Endothelial cell of umbilical vein (primary cell): Measurements from ENCODE around the gene LILRB5. TPM values are rescaled to one million over a fixed set of nuclear protein-coding genes. Genes with fewer than 3 reads are reported as not detected.
"Not testable (repeated sequence)": the region's sequence is repeated elsewhere in the genome, so short reads cannot be mapped to it uniquely, and the experiment has no call there.

Experiments
- BruUV-seq: library from RNA; stranded (reverse); fragments of 400-500 nt; replicated peaks from 2 replicates; lab custom pipeline; 2021; lab: Mats Ljungman, UMichigan
- CTCF ChIA-PET: fragments of 300-600, 350-600 bp; sonication (Branson Sonifier 250); formaldehyde crosslinking; loops from one replicate; lab custom pipeline; 2021; ENCODE audit warnings: antibody characterized with exemption, inconsistent platforms; lab: Charles Lee
- POLR2A ChIA-PET: fragments of 300-600, 350-600 bp; sonication (Branson Sonifier 250); formaldehyde crosslinking; loops from one replicate; lab custom pipeline; 2021; ENCODE audit warnings: antibody characterized with exemption, inconsistent platforms; lab: Charles Lee
- DNase-seq: peaks from one replicate; pipeline ENCODE4 v3.0.0-alpha.2; 2011; ENCODE audit warnings: low read depth, low spot score
- FAIRE-seq: peaks from 2 replicates; lab custom pipeline; 2011; peaks lifted over from hg19 to GRCh38; lab: Jason Lieb, UNC
- H2AFZ ChIP-seq: 2 replicates; pipeline ENCODE4 v1.6.0; 2012; ENCODE audit warnings: low read depth, low read length, control low read depth, inconsistent platforms
- H3K27ac ChIP-seq: 2 replicates; pipeline ENCODE4 v1.5.1; 2011; ENCODE audit warnings: low read depth, mild to moderate bottlenecking, control low read depth, low read length, moderate library complexity; ENCODE audit not compliant: insufficient read depth
- H3K27me3 ChIP-seq, 2 experiments: 2 replicates each; pipeline versions ENCODE4 v1.6.0 to v1.6.1; 2011; ENCODE audit warnings: low read length in 2 of 2, mixed read lengths in 1 of 2; ENCODE audit not compliant: control insufficient read depth in 2 of 2, insufficient read depth in 2 of 2
- H3K36me3 ChIP-seq, 2 experiments: 2 replicates in 1 of 2; 3 replicates in 1 of 2; pipeline ENCODE4 v1.5.1; 2011; ENCODE audit warnings: low read length in 2 of 2, mild to moderate bottlenecking in 1 of 2, moderate library complexity in 1 of 2; ENCODE audit not compliant: control insufficient read depth in 2 of 2, insufficient read depth in 2 of 2; ENCODE audit errors: extremely low read depth in 1 of 2
- H3K4me1 ChIP-seq: 3 replicates; pipeline ENCODE4 v1.5.1; 2011; ENCODE audit warnings: mild to moderate bottlenecking, low read length; ENCODE audit not compliant: control insufficient read depth, insufficient read depth; ENCODE audit errors: extremely low read depth
- H3K4me2 ChIP-seq: 2 replicates; pipeline ENCODE4 v1.6.1; 2011; ENCODE audit warnings: low read length, control low read depth, mixed read lengths; ENCODE audit not compliant: insufficient read depth
- H3K4me3 ChIP-seq, 3 experiments: fragments of 200-600 bp in 1 of 3; sonication (generic), shearing (Covaris generic) in 1 of 3; replicated peaks in 1 of 3; 2 replicates each; pipeline ENCODE4 v1.5.1; 2011 to 2016; ENCODE audit warnings: control low read depth in 3 of 3, low read length in 3 of 3, mild to moderate bottlenecking in 2 of 3, inconsistent platforms in 1 of 3, low read depth in 1 of 3, moderate library complexity in 1 of 3; ENCODE audit not compliant: insufficient read depth in 1 of 3
- H3K79me2 ChIP-seq: 2 replicates; pipeline ENCODE4 v1.6.0; 2012; ENCODE audit warnings: low read length, inconsistent platforms; ENCODE audit not compliant: control insufficient read depth, insufficient read depth
- H3K9ac ChIP-seq: replicated peaks from 2 replicates; pipeline ENCODE3; 2011; ENCODE audit warnings: low read length, control low read depth; ENCODE audit not compliant: insufficient read depth; ENCODE audit errors: extremely low read depth
- H3K9me1 ChIP-seq: replicated peaks from 3 replicates; pipeline ENCODE4 v1.6.0; 2011; ENCODE audit warnings: mild to moderate bottlenecking, low read length; ENCODE audit not compliant: control insufficient read depth, insufficient read depth; ENCODE audit errors: extremely low read depth
- H3K9me3 ChIP-seq: replicated peaks from 2 replicates; pipeline ENCODE4 v1.5.1; 2012; ENCODE audit warnings: low read length, inconsistent platforms; ENCODE audit not compliant: control insufficient read depth, insufficient read depth
- H4K20me1 ChIP-seq: replicated peaks from 2 replicates; pipeline ENCODE3; 2011; ENCODE audit warnings: mild to moderate bottlenecking, low read length; ENCODE audit not compliant: control insufficient read depth, insufficient read depth; ENCODE audit errors: extremely low read depth
- EZH2 ChIP-seq: IDR thresholded peaks from 2 replicates; pipeline ENCODE4 v1.6.1; 2012; ENCODE audit warnings: borderline replicate concordance, low read depth, mild to moderate bottlenecking, moderate library complexity, low read length, inconsistent platforms; ENCODE audit not compliant: severe bottlenecking
- FOS ChIP-seq: IDR thresholded peaks from 2 replicates; pipeline ENCODE4 v1.6.1; 2011; ENCODE audit warnings: mild to moderate bottlenecking, low read length, moderate library complexity, borderline replicate concordance; ENCODE audit not compliant: insufficient read depth
- GATA2 ChIP-seq: IDR thresholded peaks from 2 replicates; pipeline ENCODE4 v1.7.0; 2011; ENCODE audit warnings: low read depth, mild to moderate bottlenecking, moderate library complexity, mixed read lengths, low read length; ENCODE audit not compliant: insufficient read length, insufficient read depth
- JUN ChIP-seq: IDR thresholded peaks from 2 replicates; pipeline ENCODE4 v1.6.1; 2011; ENCODE audit warnings: borderline replicate concordance, low read depth; ENCODE audit not compliant: insufficient read length, insufficient read depth
- MYC ChIP-seq: IDR thresholded peaks from one replicate; pipeline ENCODE4 v1.6.1; 2011; ENCODE audit warnings: mild to moderate bottlenecking, low read depth, low read length
- POLR2A ChIP-seq: IDR thresholded peaks from 2 replicates; pipeline ENCODE4 v1.6.1; 2012; ENCODE audit warnings: low read depth, mild to moderate bottlenecking, control low read depth, low read length
- POLR2AphosphoS5 ChIP-seq: IDR thresholded peaks from 2 replicates; pipeline ENCODE4 v1.6.1; 2012; ENCODE audit warnings: low read depth, mild to moderate bottlenecking, control low read depth, low read length, moderate library complexity; ENCODE audit not compliant: insufficient read depth
- dilution Hi-C: fragments of 300-500 bp; cut with MboI; formaldehyde crosslinking; loops from one replicate; pipeline ENCODE4 v1.15.0; 2019; ENCODE audit warnings: low sequenced_read_pairs; ENCODE audit not compliant: extremely low pct_ligation_motif_present
- intact Hi-C: fragments of 100-400 bp; cut with micrococcal nuclease; formaldehyde crosslinking; loops from one replicate; pipeline ENCODE4 v1.10.0; 2022
- polyA plus RNA-seq, 4 experiments: library from polyadenylated mRNA; depleted of rRNA in 3 of 4; stranded (reverse) in 3 of 4; unstranded in 1 of 4; fragments of >200 nt; gene quantifications; 2 replicates each; pipeline versions ENCODE4 v1.2.1 to v1.2.3, GENCODE V29; 2011 to 2012; ENCODE audit warnings: missing spikeins in 1 of 4
- total RNA-seq: library from RNA; stranded (reverse); gene quantifications from 2 replicates; pipeline ENCODE4 v1.2.3, GENCODE V29; 2021
- TF ChIP-seq, protein P1 (sequence below): IDR thresholded peaks from 2 replicates; pipeline ENCODE4 v1.6.1; 2011; ENCODE audit not compliant: insufficient read depth, insufficient read length
- TF ChIP-seq, protein P2 (sequence below), 2 donors: IDR thresholded peaks; 1 replicate in 1 of 2; 2 replicates in 1 of 2; pipeline ENCODE4 v1.5.1; 2011; ENCODE audit warnings: low read length in 2 of 2, mild to moderate bottlenecking in 2 of 2, moderate library complexity in 2 of 2, control low read depth in 1 of 2, inconsistent platforms in 1 of 2, low read depth in 1 of 2; ENCODE audit not compliant: insufficient read depth in 1 of 2; ENCODE audit errors: extremely low read depth in 1 of 2

Gene LILRB5
- total and polyA plus RNA-seq, 2 donors (not counting 3 experiments of a cell fraction or from before 2014, with no cell fraction given), result not detected

DNA sequence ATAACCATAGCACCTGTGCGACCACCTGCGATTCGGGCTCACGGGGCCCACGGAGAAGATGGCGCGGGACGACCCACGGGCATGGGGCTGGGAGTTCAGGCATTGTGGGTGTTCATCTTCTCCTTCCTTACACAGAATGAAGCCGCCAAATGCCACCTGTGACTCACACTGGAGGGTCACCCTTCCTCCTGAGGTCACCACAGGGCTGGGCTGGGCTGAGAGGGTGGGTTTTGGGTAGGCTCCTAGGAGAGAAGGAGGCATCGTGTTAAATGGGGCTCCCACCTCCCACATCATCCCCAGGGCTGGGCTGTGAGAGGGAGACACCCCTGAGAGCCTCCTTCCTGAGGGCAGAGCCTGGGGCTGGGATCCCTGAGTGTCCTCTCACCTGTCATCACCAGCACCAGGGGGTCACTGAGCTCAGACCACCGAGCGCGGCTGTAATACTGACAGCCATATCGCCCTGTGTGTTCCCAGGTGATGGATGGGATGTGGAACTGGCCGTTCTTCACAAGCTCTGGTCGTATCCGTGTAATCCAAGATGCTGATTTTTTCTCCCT is 22.4 kb upstream of the LILRB5 start:
- Histone ChIP-seq H3K9me1 (no peaks in the 10 kb centered on the region), H3K4me2 (no peak overlapping the region), H2AFZ (no peak overlapping the region), H4K20me1 (no peaks in the 10 kb centered on the region), H3K27me3 (peaks cover 1 to 6% of the 10 kb centered on the region in 2 experiments), H3K4me1 (no peaks in the 10 kb centered on the region), H3K9ac (no peak overlapping the region), H3K9me3 (no peaks in the 10 kb centered on the region), H3K79me2 (no peaks in the 10 kb centered on the region), H3K36me3 (no peaks in the 10 kb centered on the region), H3K27ac (no peak overlapping the region), H3K4me3 (no peak overlapping the region)
- FAIRE-seq, result no peak
- no TSS peak for BruUV-seq
- POLR2A ChIA-PET, result no interaction called here
- DNase-seq, result no peak
- CTCF ChIA-PET, result interaction anchor here (2.2 kb wide), 1 partner anchor 13 kb away, joined by 7 read pairs; no protein-coding TSS in a partner anchor
- intact Hi-C loops (no loop called here), dilution Hi-C loops (no loop called here)
- no peak for TF ChIP-seq POLR2AphosphoS5
- no peak for TF ChIP-seq EZH2
- TF ChIP-seq FOS, result no peak
- TF ChIP-seq, protein P1, sequence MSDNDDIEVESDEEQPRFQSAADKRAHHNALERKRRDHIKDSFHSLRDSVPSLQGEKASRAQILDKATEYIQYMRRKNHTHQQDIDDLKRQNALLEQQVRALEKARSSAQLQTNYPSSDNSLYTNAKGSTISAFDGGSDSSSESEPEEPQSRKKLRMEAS, result no peak
- TF ChIP-seq POLR2A, result no peak
- no peak for TF ChIP-seq GATA2
- TF ChIP-seq, protein P2, sequence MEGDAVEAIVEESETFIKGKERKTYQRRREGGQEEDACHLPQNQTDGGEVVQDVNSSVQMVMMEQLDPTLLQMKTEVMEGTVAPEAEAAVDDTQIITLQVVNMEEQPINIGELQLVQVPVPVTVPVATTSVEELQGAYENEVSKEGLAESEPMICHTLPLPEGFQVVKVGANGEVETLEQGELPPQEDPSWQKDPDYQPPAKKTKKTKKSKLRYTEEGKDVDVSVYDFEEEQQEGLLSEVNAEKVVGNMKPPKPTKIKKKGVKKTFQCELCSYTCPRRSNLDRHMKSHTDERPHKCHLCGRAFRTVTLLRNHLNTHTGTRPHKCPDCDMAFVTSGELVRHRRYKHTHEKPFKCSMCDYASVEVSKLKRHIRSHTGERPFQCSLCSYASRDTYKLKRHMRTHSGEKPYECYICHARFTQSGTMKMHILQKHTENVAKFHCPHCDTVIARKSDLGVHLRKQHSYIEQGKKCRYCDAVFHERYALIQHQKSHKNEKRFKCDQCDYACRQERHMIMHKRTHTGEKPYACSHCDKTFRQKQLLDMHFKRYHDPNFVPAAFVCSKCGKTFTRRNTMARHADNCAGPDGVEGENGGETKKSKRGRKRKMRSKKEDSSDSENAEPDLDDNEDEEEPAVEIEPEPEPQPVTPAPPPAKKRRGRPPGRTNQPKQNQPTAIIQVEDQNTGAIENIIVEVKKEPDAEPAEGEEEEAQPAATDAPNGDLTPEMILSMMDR (IDR thresholded peaks at IDR 0.05; ENCODE audit: extremely low read depth in 1 of 2, insufficient read depth in 1 of 2, low read depth in 1 of 2, low read length in 2 of 2), result no peak
- TF ChIP-seq MYC, result no peak
- no peak for TF ChIP-seq JUN

DNA sequence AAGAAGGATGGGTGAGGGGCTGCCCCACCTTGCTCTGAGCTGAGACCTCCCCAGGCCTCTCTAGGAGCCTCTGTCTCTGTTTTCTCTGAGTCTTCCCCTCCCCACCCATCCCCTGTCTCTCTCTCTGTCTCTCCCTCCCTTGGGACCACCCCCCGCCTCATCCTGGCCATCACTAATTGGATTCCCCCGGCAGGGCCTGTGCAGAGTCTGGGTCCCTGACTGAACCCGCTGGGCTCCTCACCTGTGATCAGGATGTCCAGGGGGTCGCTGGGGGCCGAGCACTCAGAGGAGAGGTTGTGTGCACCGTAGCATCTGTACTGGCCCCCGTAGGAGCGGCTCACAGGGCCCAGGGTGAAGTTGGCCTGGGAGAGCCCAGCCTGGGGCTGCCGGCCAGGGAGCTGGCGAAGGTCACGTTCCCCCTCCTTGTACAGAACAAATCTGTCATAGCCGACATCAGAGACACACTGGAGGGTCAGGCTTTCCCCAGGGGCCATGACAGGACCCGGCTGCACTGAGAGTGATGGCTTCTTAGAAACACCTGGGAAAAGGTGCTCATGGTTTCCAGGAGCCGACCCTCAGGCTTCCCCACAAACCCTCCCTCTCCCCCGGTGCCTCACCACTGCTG is 21.6 kb upstream of the LILRB5 start:
- H3K9me3 ChIP-seq, H3K79me2 ChIP-seq, intact Hi-C loops, H4K20me1 ChIP-seq, dilution Hi-C loops, H3K27ac ChIP-seq, H2AFZ ChIP-seq, FAIRE-seq, H3K4me1 ChIP-seq, H3K9ac ChIP-seq, DNase-seq, BruUV-seq, H3K9me1 ChIP-seq, H3K4me2 ChIP-seq, POLR2A ChIA-PET, H3K36me3 ChIP-seq, H3K4me3 ChIP-seq, H3K27me3 ChIP-seq: not testable (repeated sequence)
- CTCF ChIA-PET, result interaction anchor here (2.2 kb wide), 1 partner anchor 13 kb away, joined by 7 read pairs; no protein-coding TSS in a partner anchor
